ENCODE data around the gene OSBPL5.

The OSBPL5 gene

GRCh38 chr11:3099178-3099577 is 65.9 kb downstream of the OSBPL5 start:
- DNase-seq = no peak

DNA sequence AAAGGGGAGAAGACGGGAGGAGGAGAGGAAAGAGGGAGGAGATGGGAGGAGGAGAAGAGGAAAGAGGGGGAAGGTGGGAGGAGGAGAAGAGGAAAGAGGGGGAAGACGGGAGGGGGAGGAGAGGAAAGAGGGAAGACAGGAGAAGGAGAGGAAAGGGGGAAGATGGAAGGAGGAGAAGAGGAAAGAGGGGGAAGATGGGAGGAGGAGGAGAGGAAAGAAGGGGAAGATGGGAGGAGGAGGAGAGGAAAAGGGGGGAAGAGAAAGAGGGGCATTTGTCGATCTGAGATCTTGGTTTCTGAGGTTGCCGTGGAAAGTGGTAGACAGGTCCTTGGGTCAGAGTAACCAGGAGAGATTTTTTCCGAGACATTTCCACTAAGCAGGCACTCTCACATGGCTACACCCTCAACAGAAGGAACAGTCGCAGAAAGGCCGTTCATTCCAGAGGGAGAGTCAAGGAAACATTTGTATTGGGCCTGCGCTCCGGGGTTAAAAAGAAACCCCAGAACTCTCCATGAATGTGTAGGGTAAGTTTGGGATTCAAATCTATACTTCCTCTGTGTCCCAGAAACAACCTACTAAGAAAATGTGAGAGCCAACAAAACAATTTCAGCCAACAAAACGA is 68.1 kb downstream of the OSBPL5 start:
- DNase-seq = no peak

DNA sequence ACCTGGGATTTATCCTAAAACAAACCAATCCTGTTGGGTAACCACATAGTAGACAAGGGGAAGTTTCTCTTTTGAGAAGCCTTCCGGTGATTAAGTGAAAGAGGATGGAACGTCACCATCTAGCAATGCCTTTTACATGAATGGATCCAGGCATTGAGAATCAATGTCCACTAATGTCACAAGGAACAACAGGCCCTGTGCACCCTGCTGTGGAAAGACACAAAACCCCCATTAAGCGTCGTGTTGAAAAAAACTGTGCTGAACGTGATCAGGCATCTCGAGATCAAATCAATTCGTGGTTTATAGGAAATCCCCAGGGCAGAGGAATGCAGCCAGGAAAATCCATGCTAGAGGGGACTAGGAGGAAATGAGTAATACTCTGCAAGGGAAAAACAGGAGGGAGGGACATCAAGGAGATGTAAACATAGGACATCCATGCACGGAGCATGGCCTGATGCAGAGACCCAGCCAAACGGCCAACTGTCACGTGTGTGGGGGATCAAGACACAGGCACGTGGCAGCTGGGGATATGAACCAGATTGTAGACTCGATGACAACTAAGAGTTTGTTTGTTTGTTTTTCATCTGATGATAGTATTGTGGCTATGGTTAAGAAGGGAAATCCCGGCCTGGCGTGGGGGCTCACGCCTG is 69.3 kb downstream of the OSBPL5 start:
- no peak for DNase-seq

DNA sequence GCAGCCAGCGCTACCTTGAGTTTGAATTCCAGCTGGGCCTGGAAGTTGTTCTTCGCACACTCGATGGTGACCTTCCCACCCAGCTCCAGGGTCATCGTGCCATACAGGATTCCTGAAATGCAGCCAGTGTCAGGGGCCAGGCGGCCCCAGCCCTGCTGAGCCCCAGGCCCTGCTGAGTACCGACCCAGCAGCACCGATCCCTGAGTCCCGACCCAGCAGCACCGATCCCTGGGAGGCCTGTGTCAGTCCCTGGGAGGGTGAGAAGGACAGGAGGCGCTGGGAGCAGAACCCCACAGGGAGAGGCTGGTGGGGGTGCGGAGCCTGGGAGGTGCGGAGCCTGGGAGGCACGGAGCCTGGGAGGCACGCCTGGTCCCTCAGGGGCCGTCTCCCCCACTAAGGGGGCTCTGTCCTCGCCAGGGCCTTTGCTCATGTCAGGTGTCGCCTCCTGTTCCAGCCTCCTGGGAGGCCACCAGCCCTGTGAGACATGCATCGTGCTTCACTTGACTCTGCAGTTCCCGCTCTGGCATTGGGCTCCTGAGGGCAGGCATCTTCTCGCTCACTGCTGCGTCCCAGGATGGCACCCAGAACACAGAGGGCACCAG is 70.8 kb downstream of the OSBPL5 start:
- no peak for DNase-seq

GRCh38 chr11:3093281-3094191 is 71.6 kb downstream of the OSBPL5 start:
- no peak for DNase-seq

DNA sequence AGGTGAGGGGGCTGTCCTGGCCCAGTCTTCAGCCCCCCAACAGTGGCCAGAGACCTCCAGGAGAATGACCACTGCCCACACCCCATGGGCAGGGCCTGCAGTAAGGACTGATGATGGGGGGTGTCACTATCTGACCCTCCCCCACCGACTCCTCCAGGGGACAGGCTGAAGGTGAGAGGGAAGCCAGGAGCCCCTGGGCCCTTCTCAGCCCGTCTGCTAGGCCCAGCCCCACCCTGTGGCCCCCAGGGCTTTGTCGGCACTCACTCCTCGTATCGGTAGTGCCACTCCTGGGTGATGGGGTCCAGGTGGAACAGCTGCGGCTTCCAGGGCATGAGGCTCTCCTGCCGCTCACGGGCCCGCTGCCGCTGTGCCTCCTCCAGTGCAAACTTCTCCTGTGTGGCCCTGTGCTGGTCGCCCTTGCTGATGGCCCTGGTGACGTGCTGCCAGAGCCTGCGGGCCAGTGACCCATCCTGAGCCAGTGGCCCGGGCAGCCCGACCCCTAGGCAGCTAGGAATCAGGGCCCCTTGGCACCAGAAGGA is 72.4 kb downstream of the OSBPL5 start:
- DNase-seq = no peak

DNA sequence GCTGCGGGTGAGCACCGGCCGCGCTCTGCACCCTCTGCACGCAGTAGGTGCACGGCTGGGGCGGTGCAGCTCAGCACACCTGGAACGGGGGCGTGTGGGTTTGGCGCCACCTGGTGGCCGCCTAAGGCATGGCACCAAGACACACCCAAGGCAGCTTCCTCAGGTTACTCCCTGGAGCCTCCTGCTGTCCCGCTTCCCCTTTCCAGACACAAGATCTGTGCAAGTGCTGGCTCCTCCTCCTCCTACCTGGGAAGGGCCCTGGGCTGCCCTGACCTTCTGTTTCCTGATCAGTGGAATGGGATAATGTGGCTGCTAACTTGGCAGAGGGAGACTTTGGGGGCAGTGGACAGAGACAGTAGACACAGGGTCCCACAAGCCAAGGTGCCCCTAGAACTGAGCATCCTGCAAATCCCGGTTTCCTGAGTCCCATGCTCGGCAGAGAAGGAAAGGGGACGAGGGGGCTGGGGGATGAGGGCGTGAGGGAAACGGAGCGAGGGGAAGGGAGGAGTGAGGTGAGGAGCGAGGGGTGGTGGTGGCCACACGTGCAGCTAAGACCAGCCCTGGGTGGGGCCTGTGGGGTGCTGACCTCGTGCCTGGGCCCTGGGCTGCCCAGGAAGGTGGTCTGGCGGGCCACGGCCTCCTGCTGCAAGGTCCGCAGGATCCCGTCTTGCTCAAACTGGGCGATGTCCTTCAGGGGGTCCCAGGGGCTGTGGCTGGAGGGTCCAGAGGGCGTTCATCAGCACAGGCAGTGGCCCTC is 73.1 kb downstream of the OSBPL5 start:
- DNase-seq = no peak

GRCh38 chr11:3091081-3091845 is 73.8 kb downstream of the OSBPL5 start:
- DNase-seq = no peak

DNA sequence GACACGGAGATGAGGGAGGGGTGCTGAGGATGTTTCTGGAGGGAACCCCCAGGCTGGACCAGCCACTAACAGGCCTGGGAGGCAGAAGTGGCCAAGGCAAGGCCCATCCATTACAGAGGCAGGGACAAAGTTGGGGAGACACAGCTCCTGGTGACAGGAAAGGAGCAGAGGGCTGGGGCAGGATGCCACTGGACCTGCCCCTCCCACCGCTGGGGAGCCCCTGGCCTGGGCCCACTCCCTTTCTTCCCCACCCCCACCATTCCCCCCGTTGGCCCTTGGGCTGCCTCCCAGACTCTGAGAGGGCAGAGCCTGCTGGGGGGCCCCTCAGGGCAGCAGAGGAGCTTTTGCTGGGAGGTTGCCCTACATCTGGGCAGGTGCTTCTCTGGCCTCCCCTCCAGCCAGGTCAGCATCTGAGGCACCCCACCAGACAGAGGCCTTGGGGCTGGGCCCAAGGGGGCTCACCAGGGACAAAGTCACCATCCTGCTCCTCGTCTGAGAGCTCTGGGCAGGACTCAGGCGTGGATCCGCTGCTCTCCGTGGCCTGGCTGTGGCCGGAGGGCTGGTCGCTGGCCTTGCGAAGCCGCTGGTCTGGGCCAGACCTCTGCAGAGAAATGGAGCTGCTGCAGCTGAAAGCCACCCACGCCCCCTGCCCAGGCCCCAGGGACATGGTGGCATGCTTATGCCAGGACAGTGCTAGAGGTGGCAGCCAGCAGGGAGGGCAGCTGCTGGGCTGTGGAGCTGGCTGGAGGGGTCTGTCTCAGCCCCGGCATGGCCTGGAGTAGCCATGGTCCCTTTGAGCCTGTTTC is 74.8 kb downstream of the OSBPL5 start:
- no peak for DNase-seq

- DNase-seq = no peak
These were observed 75.7 kb downstream of the OSBPL5 start for GRCh38 chr11:3089236-3090061.

- DNase-seq = no peak
These were observed 76.3 kb downstream of the OSBPL5 start for GRCh38 chr11:3088806-3089205.

DNA sequence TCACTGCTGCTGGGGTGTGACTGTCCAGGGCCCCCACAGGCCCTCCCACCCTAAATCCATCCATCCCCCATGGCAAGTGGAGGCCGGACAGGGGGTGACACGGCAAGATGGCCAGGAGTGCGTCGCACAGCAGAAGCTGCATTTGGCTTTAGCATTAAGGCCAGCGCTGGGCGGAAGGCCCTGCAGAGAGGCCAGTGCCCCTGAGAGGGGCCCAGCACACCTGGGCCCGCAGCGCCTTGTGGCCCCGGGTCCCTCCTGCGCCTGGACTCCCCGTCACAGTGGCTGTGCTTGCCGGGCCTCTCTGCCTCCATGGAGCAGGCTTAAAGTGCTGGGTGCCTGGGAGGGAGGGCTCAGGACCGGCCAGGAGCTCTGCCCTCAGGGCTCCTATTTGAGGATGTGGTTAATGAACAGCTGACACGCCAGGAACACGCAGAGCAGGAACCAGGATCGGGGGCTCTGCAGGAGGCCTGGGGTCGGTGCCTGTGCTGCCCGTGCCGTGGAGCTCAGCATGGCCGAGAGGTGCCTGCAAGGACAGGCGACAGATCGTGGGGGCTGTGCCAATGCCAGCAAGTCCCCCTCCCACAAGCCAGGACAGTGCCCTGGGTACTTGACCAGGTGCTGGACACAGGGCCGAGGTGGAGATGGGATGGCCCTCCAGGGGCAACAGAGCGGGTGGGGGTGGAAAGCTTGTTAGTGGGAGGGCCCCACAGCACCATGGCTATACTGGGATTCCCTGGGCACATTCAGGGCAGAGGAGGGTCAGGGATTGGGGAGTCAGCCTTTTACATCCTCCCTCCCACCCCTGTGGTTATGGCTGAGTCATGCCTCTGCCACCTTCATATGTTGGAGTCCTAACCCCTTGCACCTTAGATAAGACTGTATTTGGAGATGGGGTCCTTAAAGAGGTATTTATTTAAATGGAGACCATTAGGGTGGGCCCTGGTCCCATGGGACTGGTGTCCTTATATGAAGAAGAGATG is 77.0 kb downstream of the OSBPL5 start:
- DNase-seq = no peak

GRCh38 chr11:3087373-3087772 is 77.7 kb downstream of the OSBPL5 start:
- DNase-seq = no peak

GRCh38 chr11:3086671-3087150 is 78.4 kb downstream of the OSBPL5 start:
- DNase-seq = no peak

DNA sequence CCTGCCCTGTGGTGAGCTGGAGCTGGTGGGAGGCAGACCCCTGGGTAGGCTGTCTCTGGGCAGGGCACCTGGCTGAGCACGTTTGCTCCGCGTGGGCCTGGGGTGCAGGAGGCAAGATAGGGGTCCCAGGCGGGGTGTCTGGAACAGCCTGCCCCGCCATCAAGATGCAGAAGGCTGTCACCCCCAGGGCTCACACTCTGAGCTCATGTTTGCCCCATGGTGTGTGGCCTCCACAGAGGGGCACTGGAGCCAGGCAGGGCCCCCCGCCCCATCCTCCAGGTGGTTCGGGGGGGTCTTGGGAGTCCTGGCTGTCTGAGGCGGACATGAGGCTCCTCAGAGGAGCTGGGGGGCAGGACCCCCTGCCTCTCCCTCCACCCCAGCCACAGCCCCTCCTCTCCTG is 79.0 kb downstream of the OSBPL5 start:
- DNase-seq = no peak

GRCh38 chr11:3085052-3085451 is 80.1 kb downstream of the OSBPL5 start:
- DNase-seq = no peak

GRCh38 chr11:3083321-3083720 is 81.8 kb downstream of the OSBPL5 start:
- no peak for DNase-seq

DNA sequence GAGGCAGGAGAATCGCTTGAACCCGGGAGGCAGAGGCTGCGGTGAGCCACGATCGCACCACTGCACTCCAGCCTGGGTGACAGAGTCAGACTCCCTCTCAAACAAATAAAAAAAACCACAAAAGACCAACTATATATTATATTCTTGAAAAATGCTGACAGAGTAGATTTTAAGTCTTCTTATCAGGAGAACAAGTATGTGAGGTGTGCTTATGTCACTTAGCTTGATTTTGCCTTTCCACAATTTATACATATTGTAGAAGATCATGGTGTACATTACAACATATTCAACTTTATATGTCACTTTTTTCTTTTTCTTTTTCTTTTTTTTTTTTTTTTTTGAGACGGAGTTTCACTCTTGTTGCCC is 83.7 kb downstream of the OSBPL5 start:
- DNase-seq = no peak
